ENCODE results near the gene RAP1GAP2.

DNA sequence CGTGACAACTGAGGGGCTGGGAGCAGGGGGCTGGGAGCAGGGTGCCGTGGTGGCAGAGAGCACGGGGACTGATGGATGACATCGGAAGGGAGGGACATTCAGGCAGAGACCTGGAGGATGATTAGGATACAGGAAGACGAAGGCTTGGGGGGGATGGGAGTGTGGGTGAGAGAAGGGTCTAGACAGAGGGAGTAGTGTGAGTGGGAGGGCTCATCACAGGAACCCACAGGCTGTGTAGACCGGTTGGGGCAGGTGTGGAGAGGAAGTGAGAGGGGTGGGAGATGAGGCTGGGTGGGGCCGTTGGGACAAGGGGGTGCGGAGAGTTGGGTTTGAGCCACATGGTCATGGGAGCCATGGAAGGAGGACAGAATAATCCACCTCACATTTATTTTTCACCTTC is 83.8 kb downstream of the RAP1GAP2 start:
- TF ChIP-seq, protein P1, sequence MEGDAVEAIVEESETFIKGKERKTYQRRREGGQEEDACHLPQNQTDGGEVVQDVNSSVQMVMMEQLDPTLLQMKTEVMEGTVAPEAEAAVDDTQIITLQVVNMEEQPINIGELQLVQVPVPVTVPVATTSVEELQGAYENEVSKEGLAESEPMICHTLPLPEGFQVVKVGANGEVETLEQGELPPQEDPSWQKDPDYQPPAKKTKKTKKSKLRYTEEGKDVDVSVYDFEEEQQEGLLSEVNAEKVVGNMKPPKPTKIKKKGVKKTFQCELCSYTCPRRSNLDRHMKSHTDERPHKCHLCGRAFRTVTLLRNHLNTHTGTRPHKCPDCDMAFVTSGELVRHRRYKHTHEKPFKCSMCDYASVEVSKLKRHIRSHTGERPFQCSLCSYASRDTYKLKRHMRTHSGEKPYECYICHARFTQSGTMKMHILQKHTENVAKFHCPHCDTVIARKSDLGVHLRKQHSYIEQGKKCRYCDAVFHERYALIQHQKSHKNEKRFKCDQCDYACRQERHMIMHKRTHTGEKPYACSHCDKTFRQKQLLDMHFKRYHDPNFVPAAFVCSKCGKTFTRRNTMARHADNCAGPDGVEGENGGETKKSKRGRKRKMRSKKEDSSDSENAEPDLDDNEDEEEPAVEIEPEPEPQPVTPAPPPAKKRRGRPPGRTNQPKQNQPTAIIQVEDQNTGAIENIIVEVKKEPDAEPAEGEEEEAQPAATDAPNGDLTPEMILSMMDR (IDR thresholded peaks at IDR 0.05; ENCODE audit: low read length), result no peak
- TF ChIP-seq EZH2phosphoT487 (IDR thresholded peaks at IDR 0.05; ENCODE audit: low read length), result no peak

Measured in MM.1S (cell line).